Liver (tissue), 9 donors: ENCODE results near the gene ORC4. TPM values are rescaled to one million over a fixed set of nuclear protein-coding genes. Genes with fewer than 3 reads are reported as not detected.

Experiments used
- DNase-seq: peaks from one replicate; pipeline ENCODE4 v3.0.0-alpha.2; 2017; ENCODE audit warnings: low spot score
- H3K27ac ChIP-seq, 2 donors: one replicate each; pipeline ENCODE4 v1.7.0; 2013; ENCODE audit warnings: inconsistent platforms in 2 of 2, low read length in 2 of 2, control low read depth in 1 of 2, low read depth in 1 of 2, mild to moderate bottlenecking in 1 of 2
- H3K27me3 ChIP-seq, 4 donors: one replicate each; pipeline versions ENCODE4 v1.6.1 to v1.7.0; 2013; ENCODE audit warnings: low read length in 3 of 4, inconsistent platforms in 1 of 4, mild to moderate bottlenecking in 1 of 4, moderate library complexity in 1 of 4; ENCODE audit not compliant: control insufficient read depth in 4 of 4, insufficient read depth in 4 of 4
- H3K36me3 ChIP-seq, 4 donors: one replicate each; pipeline versions ENCODE4 v1.6.1 to v1.7.0; 2013; ENCODE audit warnings: low read length in 3 of 4, mild to moderate bottlenecking in 3 of 4, low read depth in 1 of 4, moderate library complexity in 1 of 4; ENCODE audit not compliant: control insufficient read depth in 4 of 4, insufficient read depth in 3 of 4
- H3K4me1 ChIP-seq, 4 donors: one replicate each; pipeline versions ENCODE4 v1.6.1 to v1.7.0; 2013; ENCODE audit warnings: low read length in 3 of 4, mild to moderate bottlenecking in 3 of 4, moderate library complexity in 1 of 4; ENCODE audit not compliant: control insufficient read depth in 4 of 4, insufficient read depth in 4 of 4
- H3K4me3 ChIP-seq, 3 donors: one replicate each; pipeline versions ENCODE4 v1.6.1 to v1.7.0; 2013; ENCODE audit warnings: low read length in 3 of 3, control low read depth in 1 of 3, low read depth in 1 of 3, mild to moderate bottlenecking in 1 of 3
- H3K9ac ChIP-seq, 2 donors: one replicate each; pipeline ENCODE4 v1.7.0; 2013; ENCODE audit warnings: low read length in 2 of 2, mild to moderate bottlenecking in 2 of 2, moderate library complexity in 2 of 2, control low read depth in 1 of 2, low read depth in 1 of 2
- H3K9me3 ChIP-seq, 4 donors: one replicate each; pipeline versions ENCODE4 v1.6.1 to v1.7.0; 2013; ENCODE audit warnings: low read length in 3 of 4; ENCODE audit not compliant: control insufficient read depth in 4 of 4
- EGR1 ChIP-seq, 2 donors: IDR thresholded peaks; 2 replicates each; pipeline ENCODE4 v1.6.1; 2016 to 2018; ENCODE audit warnings: antibody characterized with exemption in 2 of 2, low read depth in 2 of 2
- FOXA1 ChIP-seq: IDR thresholded peaks from 2 replicates; pipeline ENCODE4 v1.6.1; 2016; ENCODE audit warnings: antibody characterized with exemption
- GABPA ChIP-seq, 2 donors: IDR thresholded peaks in 1 of 2; conservative IDR thresholded peaks in 1 of 2; 2 replicates each; pipeline ENCODE4 v1.6.1; 2016; ENCODE audit warnings: antibody characterized with exemption in 2 of 2, mild to moderate bottlenecking in 1 of 2, moderate library complexity in 1 of 2
- HNF4A ChIP-seq, 2 donors: conservative IDR thresholded peaks; 2 replicates each; pipeline ENCODE4 v1.6.1; 2016; ENCODE audit warnings: antibody characterized with exemption in 2 of 2, mild to moderate bottlenecking in 2 of 2
- HNF4G ChIP-seq: IDR thresholded peaks from 2 replicates; pipeline ENCODE4 v1.6.1; 2016; ENCODE audit warnings: antibody characterized with exemption
- NR2F2 ChIP-seq: IDR thresholded peaks from 2 replicates; pipeline ENCODE4 v1.6.1; 2016; ENCODE audit warnings: antibody characterized with exemption
- RAD21 ChIP-seq, 2 donors: IDR thresholded peaks; 2 replicates each; pipeline ENCODE4 v1.6.1; 2016; ENCODE audit warnings: antibody characterized with exemption in 2 of 2, mild to moderate bottlenecking in 2 of 2
- REST ChIP-seq: IDR thresholded peaks from 2 replicates; pipeline ENCODE4 v1.6.1; 2016; ENCODE audit warnings: antibody characterized with exemption, mild to moderate bottlenecking
- RXRA ChIP-seq, 2 donors: IDR thresholded peaks; 2 replicates each; pipeline ENCODE4 v1.6.1; 2017 to 2018; ENCODE audit warnings: antibody characterized with exemption in 2 of 2, mild to moderate bottlenecking in 1 of 2
- SP1 ChIP-seq: IDR thresholded peaks from 2 replicates; pipeline ENCODE4 v1.6.1; 2018; ENCODE audit warnings: antibody characterized with exemption, mild to moderate bottlenecking
- TAF1 ChIP-seq: conservative IDR thresholded peaks from 2 replicates; pipeline ENCODE4 v1.6.1; 2016; ENCODE audit warnings: antibody characterized with exemption, mild to moderate bottlenecking
- YY1 ChIP-seq: IDR thresholded peaks from 2 replicates; pipeline ENCODE4 v1.6.1; 2016; ENCODE audit warnings: antibody characterized with exemption, mild to moderate bottlenecking
- WGBS: extraction: QIAGEN DNeasy Blood & Tissue Kit; methylation state at CpG from one replicate; pipeline ENCODE4 v1.1.7; 2013; 5-methylcytosine and 5-hydroxymethylcytosine counted together
- polyA plus RNA-seq, 2 donors: library from polyadenylated mRNA; stranded (reverse) in 1 of 2; unstranded in 1 of 2; fragments of 200-250 nt in 1 of 2; fragments of >200 nt in 1 of 2; fragmentation: Nextera tagmentation in 1 of 2; extraction: Ambion mirVana in 1 of 2; gene quantifications; one replicate each; pipeline versions ENCODE4 v1.2.1 to v1.2.3, GENCODE V29; 2013 to 2015
- total RNA-seq, 2 donors: library from RNA; depleted of rRNA; stranded (reverse); fragments of >200 nt; gene quantifications; one replicate each; pipeline ENCODE4 v1.2.3, GENCODE V29; 2014
- TF ChIP-seq, protein P1 (sequence below): fragments of 150-350 bp; IDR thresholded peaks from 2 replicates; pipeline ENCODE4 v1.5.1; 2017; ENCODE audit warnings: improper control_type of control experiment, low read depth, low read length; ENCODE audit not compliant: missing input control
- TF ChIP-seq, protein P2 (sequence below): IDR thresholded peaks from 2 replicates; pipeline ENCODE4 v1.6.1; 2016; ENCODE audit warnings: antibody characterized with exemption
- TF ChIP-seq, protein P3 (sequence below): IDR thresholded peaks from 2 replicates; pipeline ENCODE4 v1.6.1; 2016; ENCODE audit warnings: antibody characterized with exemption
- donor health status: healthy.
- donor health status: healthy.
- donor health status: healthy.
- donor health status: healthy.
- donor health status: healthy.

ORC4 gene
- total and polyA plus RNA-seq, 4 donors, result 9.7 to 50.2 (median 23.3) TPM

- WGBS, result 92% methylated on average over 1 of the region's 1 CpG
- TF ChIP-seq FOXA1, result no peak
- TF ChIP-seq RAD21 (IDR thresholded peaks at IDR 0.05), result no peak
- no peak for TF ChIP-seq YY1
- no peak for TF ChIP-seq NR2F2
- no peak for TF ChIP-seq TAF1
- TF ChIP-seq, protein P1, sequence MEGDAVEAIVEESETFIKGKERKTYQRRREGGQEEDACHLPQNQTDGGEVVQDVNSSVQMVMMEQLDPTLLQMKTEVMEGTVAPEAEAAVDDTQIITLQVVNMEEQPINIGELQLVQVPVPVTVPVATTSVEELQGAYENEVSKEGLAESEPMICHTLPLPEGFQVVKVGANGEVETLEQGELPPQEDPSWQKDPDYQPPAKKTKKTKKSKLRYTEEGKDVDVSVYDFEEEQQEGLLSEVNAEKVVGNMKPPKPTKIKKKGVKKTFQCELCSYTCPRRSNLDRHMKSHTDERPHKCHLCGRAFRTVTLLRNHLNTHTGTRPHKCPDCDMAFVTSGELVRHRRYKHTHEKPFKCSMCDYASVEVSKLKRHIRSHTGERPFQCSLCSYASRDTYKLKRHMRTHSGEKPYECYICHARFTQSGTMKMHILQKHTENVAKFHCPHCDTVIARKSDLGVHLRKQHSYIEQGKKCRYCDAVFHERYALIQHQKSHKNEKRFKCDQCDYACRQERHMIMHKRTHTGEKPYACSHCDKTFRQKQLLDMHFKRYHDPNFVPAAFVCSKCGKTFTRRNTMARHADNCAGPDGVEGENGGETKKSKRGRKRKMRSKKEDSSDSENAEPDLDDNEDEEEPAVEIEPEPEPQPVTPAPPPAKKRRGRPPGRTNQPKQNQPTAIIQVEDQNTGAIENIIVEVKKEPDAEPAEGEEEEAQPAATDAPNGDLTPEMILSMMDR, result no peak
- no peak for TF ChIP-seq REST
- TF ChIP-seq, protein P2, sequence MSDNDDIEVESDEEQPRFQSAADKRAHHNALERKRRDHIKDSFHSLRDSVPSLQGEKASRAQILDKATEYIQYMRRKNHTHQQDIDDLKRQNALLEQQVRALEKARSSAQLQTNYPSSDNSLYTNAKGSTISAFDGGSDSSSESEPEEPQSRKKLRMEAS, result no peak
- no peak for TF ChIP-seq HNF4G
- no peak for TF ChIP-seq EGR1 (IDR thresholded peaks at IDR 0.05; ENCODE audit: low read depth in 2 of 2)
- TF ChIP-seq RXRA (IDR thresholded peaks at IDR 0.05), result no peak
- TF ChIP-seq SP1, result no peak
- no peak for TF ChIP-seq GABPA (IDR thresholded peaks at IDR 0.05 in 1 of 2, conservative IDR thresholded peaks at IDR 0.05 in 1 of 2)
- TF ChIP-seq, protein P3, sequence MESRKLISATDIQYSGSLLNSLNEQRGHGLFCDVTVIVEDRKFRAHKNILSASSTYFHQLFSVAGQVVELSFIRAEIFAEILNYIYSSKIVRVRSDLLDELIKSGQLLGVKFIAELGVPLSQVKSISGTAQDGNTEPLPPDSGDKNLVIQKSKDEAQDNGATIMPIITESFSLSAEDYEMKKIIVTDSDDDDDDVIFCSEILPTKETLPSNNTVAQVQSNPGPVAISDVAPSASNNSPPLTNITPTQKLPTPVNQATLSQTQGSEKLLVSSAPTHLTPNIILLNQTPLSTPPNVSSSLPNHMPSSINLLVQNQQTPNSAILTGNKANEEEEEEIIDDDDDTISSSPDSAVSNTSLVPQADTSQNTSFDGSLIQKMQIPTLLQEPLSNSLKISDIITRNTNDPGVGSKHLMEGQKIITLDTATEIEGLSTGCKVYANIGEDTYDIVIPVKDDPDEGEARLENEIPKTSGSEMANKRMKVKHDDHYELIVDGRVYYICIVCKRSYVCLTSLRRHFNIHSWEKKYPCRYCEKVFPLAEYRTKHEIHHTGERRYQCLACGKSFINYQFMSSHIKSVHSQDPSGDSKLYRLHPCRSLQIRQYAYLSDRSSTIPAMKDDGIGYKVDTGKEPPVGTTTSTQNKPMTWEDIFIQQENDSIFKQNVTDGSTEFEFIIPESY, result no peak
- Histone ChIP-seq H3K4me1 (peaks cover 0 to 10% (median 1%) of the 10 kb centered on the region in 4 donors), H3K27ac (no peak overlapping the region), H3K9me3 (no peaks in the 10 kb centered on the region), H3K36me3 (peaks cover 0 to 3% (median 0%) of the 10 kb centered on the region in 4 donors), H3K4me3 (no peak overlapping the region), H3K9ac (no peak overlapping the region), H3K27me3 (no peaks in the 10 kb centered on the region)
- no peak for DNase-seq
Observed at GRCh38 chr2:148058641-148059040, 38.1 kb upstream of the ORC4 start.

DNA sequence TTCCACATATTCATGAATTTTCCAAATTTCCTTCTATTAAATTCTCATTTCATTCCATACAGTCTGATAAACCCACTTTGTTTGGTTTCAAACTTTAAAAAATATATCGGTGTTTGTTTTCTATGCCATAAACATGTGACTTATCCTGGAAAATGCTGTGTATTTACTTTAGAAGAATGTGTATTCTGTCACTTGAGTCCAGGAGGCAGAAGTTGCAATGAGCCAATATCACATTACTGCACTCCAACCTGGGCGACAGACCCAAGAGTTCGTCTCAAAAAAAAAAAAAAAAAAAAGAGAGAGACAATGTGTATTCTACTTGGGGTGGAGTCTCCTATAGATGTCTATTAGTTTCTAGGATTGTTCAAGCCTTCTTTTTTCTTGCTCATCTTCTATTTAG is 32.1 kb upstream of the ORC4 start:
- DNase-seq, result no peak
- Histone ChIP-seq H3K36me3 (peaks cover 0 to 3% (median 0%) of the 10 kb centered on the region in 4 donors), H3K9ac (no peak overlapping the region), H3K4me3 (no peak overlapping the region), H3K9me3 (no peaks in the 10 kb centered on the region), H3K27ac (no peak overlapping the region), H3K4me1 (peaks cover 0 to 2% (median 0%) of the 10 kb centered on the region in 4 donors), H3K27me3 (no peaks in the 10 kb centered on the region)
- TF ChIP-seq HNF4A (conservative IDR thresholded peaks at IDR 0.05) (peak in 1 of 2 donors; percentile 23), RXRA (IDR thresholded peaks at IDR 0.05) (no peak)
- WGBS, result 87% methylated on average over 3 of the region's 3 CpGs
